GM06990 (cell line): ENCODE results near the gene ELF3.

Experiments
- DNase-seq: peaks from one replicate; pipeline ENCODE4 v3.0.0-alpha.2; 2011; ENCODE audit not compliant: insufficient read length; ENCODE audit errors: extremely low read depth
- H3K27me3 ChIP-seq: replicated peaks from 2 replicates; pipeline ENCODE4 v1.6.0; 2011; ENCODE audit warnings: low read length; ENCODE audit not compliant: control insufficient read depth, insufficient read depth
- H3K36me3 ChIP-seq: 2 replicates; pipeline ENCODE4 v1.5.1; 2011; ENCODE audit warnings: low read length; ENCODE audit not compliant: control insufficient read depth, insufficient read depth
- H3K4me3 ChIP-seq: replicated peaks from 2 replicates; pipeline ENCODE4 v1.5.1; 2011; ENCODE audit warnings: low read depth, mild to moderate bottlenecking, control low read depth, low read length
- CTCF ChIP-seq: IDR thresholded peaks from 2 replicates; pipeline ENCODE4 v1.5.1; 2011; ENCODE audit warnings: low read length, control low read depth, mild to moderate bottlenecking, inconsistent platforms; ENCODE audit not compliant: insufficient read depth, poor library complexity, severe bottlenecking

The ELF3 gene

GRCh38 chr1:202002507-202002906 lies 7.9 kb upstream of the ELF3 start:
- no peaks in the 10 kb centered on the region for H3K27me3 ChIP-seq
- H3K36me3 ChIP-seq: peaks cover 23% of the 10 kb centered on the region
- no peak overlapping the region for H3K4me3 ChIP-seq
- TF ChIP-seq CTCF: no peak
- DNase-seq: no peak

DNA sequence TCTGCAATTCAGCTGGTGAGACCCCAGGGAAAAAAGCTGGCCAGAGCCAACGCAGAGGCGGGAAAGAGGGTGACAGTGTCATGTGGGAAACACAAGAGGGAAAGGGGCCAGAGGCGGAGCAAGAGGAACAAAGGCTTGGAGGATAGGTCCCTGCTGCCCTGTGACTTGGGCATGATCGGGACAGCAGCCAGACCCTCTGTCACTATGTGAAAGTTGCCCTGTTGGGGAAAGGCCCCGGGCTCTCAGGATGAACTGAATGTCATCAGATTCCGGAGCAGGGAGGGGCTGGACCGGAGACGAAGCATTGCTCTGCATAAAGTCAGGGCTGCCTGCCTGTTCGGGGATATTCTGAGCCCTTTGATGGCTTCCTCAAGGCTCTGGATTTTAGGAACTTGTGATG lies 5.7 kb upstream of the ELF3 start:
- TF ChIP-seq CTCF: no peak
- no peak for DNase-seq
- Histone ChIP-seq H3K27me3 (no peaks in the 10 kb centered on the region), H3K36me3 (peaks cover 23% of the 10 kb centered on the region), H3K4me3 (no peak overlapping the region)

DNA sequence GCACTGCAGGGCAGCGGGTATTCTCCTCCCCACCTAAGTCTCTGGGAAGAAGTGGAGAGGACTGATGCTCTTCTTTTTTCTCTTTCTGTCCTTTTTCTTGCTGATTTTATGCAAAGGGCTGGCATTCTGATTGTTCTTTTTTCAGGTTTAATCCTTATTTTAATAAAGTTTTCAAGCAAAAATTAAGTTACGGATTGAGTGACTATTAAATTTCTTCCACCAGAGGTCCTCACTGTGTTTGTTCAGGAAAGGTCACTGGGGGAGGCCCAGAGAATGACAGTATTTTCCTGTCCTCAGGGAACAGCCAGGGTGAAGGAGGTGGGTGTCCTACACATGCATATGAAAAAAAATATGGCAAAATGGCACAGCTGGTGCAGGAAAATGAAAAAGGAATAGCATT lies 4.4 kb upstream of the ELF3 start:
- peaks cover 18% of the 10 kb centered on the region for H3K36me3 ChIP-seq
- no peak for TF ChIP-seq CTCF
- H3K4me3 ChIP-seq: no peak overlapping the region
- no peak for DNase-seq
- no peaks in the 10 kb centered on the region for H3K27me3 ChIP-seq

DNA sequence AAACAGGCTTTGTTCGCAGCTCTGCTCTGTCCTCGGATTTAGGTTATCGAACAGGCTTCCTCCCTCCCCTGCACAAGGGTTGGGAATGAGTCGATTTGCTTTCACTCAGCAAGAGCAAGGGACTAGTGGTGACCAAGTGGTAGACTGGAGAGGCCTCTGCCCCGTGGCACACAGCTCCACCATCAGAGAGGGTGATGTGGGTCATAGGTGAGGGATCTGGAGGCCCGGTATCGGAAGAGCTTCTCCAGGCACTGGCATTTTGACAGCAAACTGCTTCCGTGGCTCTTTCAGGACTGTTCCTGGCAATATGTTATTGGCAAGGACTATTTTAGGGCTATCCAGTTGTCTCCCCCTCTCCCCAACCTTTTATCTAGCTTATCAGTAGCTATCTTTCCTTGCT lies 3.1 kb upstream of the ELF3 start:
- TF ChIP-seq CTCF: no peak
- no peak for DNase-seq
- Histone ChIP-seq H3K36me3 (peaks cover 11% of the 10 kb centered on the region), H3K4me3 (no peak overlapping the region), H3K27me3 (no peaks in the 10 kb centered on the region)

DNA sequence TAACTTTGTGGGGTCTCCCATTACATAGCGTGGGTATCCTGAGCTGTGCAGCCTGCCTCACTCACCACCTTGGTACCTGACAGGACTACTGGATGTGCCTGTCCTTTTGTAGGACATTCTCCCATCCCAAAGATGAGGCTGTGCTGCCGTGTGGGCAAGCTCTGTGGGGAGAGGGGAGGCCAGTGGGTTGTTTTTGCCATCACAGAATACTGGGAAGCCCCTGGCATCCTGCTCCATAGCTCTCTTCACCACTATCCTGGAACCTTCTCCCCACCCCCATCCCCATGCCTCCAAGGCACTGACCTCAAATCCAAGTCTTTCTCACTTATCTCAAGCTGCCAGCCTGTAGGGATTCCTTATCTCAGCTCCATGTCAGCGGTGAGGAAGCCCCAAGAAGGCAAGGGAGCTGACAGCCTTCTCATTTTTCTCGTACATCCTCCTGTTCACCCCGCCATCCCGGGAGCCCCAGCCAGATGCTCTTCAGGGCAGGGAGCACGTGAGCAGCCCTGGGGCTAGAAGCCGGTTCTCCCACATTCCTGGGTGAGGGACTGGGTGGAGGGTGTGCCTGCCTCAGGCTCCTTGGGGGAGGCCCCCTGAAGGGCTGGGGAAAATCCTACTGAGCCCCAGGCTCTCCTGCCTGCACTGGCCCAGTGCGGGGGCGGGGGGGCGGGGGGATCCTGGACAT lies 2.4 kb upstream of the ELF3 start:
- Histone ChIP-seq H3K27me3 (no peaks in the 10 kb centered on the region), H3K4me3 (no peak overlapping the region), H3K36me3 (peaks cover 9% of the 10 kb centered on the region)
- DNase-seq: no peak
- no peak for TF ChIP-seq CTCF
